Mesenchymal stem cell (in vitro differentiated cells and primary cell): Measurements from ENCODE around the gene IL1RAPL2.
"Not testable (repeated sequence)": the region's sequence is repeated elsewhere in the genome, so short reads cannot be mapped to it uniquely, and the experiment has no call there.

ENCODE experiments used
- DNase-seq: peaks from one replicate; pipeline ENCODE4 v3.0.0-alpha.2; 2013
- H2AFZ ChIP-seq: one replicate; pipeline ENCODE4 v1.6.1; 2013; ENCODE audit warnings: low read depth, mild to moderate bottlenecking, control low read depth, inconsistent platforms, low read length, moderate library complexity
- H2AK5ac ChIP-seq: 2 replicates; pipeline ENCODE4 v1.6.1; 2013; ENCODE audit warnings: low read length, moderate library complexity, mild to moderate bottlenecking, inconsistent platforms; ENCODE audit not compliant: severe bottlenecking
- H2BK120ac ChIP-seq: one replicate; pipeline ENCODE4 v1.6.1; 2013; ENCODE audit warnings: low read depth, mild to moderate bottlenecking, inconsistent platforms, low read length, moderate library complexity
- H2BK12ac ChIP-seq, 2 experiments: one replicate each; pipeline ENCODE4 v1.6.1; 2013; ENCODE audit warnings: inconsistent platforms in 2 of 2, low read length in 2 of 2, mild to moderate bottlenecking in 2 of 2, moderate library complexity in 2 of 2, control low read depth in 1 of 2
- H2BK15ac ChIP-seq: one replicate; pipeline ENCODE4 v1.6.1; 2013; ENCODE audit warnings: mild to moderate bottlenecking, low read depth, inconsistent platforms; ENCODE audit not compliant: poor library complexity, severe bottlenecking
- H2BK5ac ChIP-seq: 2 replicates; pipeline ENCODE4 v1.6.1; 2013; ENCODE audit warnings: low read depth, mild to moderate bottlenecking, low read length, control low read depth, inconsistent platforms; ENCODE audit not compliant: poor library complexity, severe bottlenecking
- H3K14ac ChIP-seq, 2 experiments: one replicate each; pipeline ENCODE4 v1.6.1; 2013; ENCODE audit warnings: inconsistent platforms in 2 of 2, low read length in 2 of 2, control low read depth in 1 of 2, mild to moderate bottlenecking in 1 of 2, moderate library complexity in 1 of 2
- H3K18ac ChIP-seq, 2 experiments: one replicate each; pipeline ENCODE4 v1.6.1; 2013; ENCODE audit warnings: inconsistent platforms in 2 of 2, low read length in 2 of 2, control low read depth in 1 of 2, low read depth in 1 of 2, mild to moderate bottlenecking in 1 of 2
- H3K23ac ChIP-seq, 2 experiments: one replicate each; pipeline ENCODE4 v1.6.1; 2013; ENCODE audit warnings: inconsistent platforms in 2 of 2, low read length in 2 of 2, mild to moderate bottlenecking in 2 of 2, moderate library complexity in 2 of 2, control low read depth in 1 of 2
- H3K27ac ChIP-seq: 2 replicates; pipeline ENCODE4 v1.5.1; 2013; ENCODE audit warnings: mild to moderate bottlenecking, moderate library complexity, low read length, control low read depth, inconsistent platforms; ENCODE audit not compliant: poor library complexity, severe bottlenecking
- H3K27me3 ChIP-seq, 2 experiments: 2 replicates each; pipeline versions ENCODE4 v1.6.1 to v1.7.0; 2013; ENCODE audit warnings: low read length in 2 of 2, mild to moderate bottlenecking in 2 of 2, moderate library complexity in 2 of 2, control low read depth in 1 of 2, inconsistent platforms in 1 of 2; ENCODE audit not compliant: control insufficient read depth in 1 of 2, insufficient read depth in 1 of 2
- H3K36me3 ChIP-seq, 2 experiments: 2 replicates each; pipeline versions ENCODE4 v1.6.1 to v1.7.0; 2013; ENCODE audit warnings: low read length in 2 of 2, control low read depth in 1 of 2, inconsistent platforms in 1 of 2, low read depth in 1 of 2, mild to moderate bottlenecking in 1 of 2; ENCODE audit not compliant: insufficient read depth in 2 of 2, control insufficient read depth in 1 of 2
- H3K4ac ChIP-seq, 2 experiments: one replicate each; pipeline ENCODE4 v1.6.1; 2013; ENCODE audit warnings: inconsistent platforms in 2 of 2, low read length in 2 of 2, mild to moderate bottlenecking in 2 of 2, moderate library complexity in 2 of 2, control low read depth in 1 of 2, low read depth in 1 of 2
- H3K4me1 ChIP-seq: 2 replicates; pipeline ENCODE4 v1.6.1; 2013; ENCODE audit warnings: low read depth, low read length, control low read depth; ENCODE audit not compliant: control insufficient read depth, insufficient read depth
- H3K4me2 ChIP-seq: 2 replicates; pipeline ENCODE4 v1.6.1; 2013; ENCODE audit warnings: low read length, mild to moderate bottlenecking, inconsistent platforms; ENCODE audit not compliant: poor library complexity, severe bottlenecking
- H3K4me3 ChIP-seq, 2 experiments: 2 replicates each; pipeline versions ENCODE4 v1.5.1 to v1.7.0; 2013; ENCODE audit warnings: low read length in 2 of 2, mild to moderate bottlenecking in 2 of 2, control low read depth in 1 of 2, low read depth in 1 of 2; ENCODE audit not compliant: insufficient read depth in 1 of 2
- H3K79me1 ChIP-seq: replicated peaks from 2 replicates; pipeline ENCODE4 v1.6.1; 2013; ENCODE audit warnings: mild to moderate bottlenecking, control low read depth, low read length, inconsistent platforms; ENCODE audit not compliant: poor library complexity, severe bottlenecking
- H3K9ac ChIP-seq: 2 replicates; pipeline ENCODE4 v1.7.0; 2013; ENCODE audit warnings: mild to moderate bottlenecking, low read length, moderate library complexity
- H3K9me3 ChIP-seq: 2 replicates; pipeline ENCODE4 v1.7.0; 2013; ENCODE audit warnings: mild to moderate bottlenecking, low read length; ENCODE audit not compliant: control insufficient read depth
- H4K8ac ChIP-seq: one replicate; pipeline ENCODE4 v1.6.1; 2013; ENCODE audit warnings: inconsistent platforms, mild to moderate bottlenecking, low read length, moderate library complexity
- H4K91ac ChIP-seq: one replicate; pipeline ENCODE4 v1.6.1; 2013; ENCODE audit warnings: mild to moderate bottlenecking, low read length, inconsistent platforms
- WGBS: methylation state at CpG from one replicate; pipeline ENCODE4 v1.1.7; 2013; ENCODE audit warnings: mixed read lengths; 5-methylcytosine and 5-hydroxymethylcytosine counted together

Gene IL1RAPL2

DNA sequence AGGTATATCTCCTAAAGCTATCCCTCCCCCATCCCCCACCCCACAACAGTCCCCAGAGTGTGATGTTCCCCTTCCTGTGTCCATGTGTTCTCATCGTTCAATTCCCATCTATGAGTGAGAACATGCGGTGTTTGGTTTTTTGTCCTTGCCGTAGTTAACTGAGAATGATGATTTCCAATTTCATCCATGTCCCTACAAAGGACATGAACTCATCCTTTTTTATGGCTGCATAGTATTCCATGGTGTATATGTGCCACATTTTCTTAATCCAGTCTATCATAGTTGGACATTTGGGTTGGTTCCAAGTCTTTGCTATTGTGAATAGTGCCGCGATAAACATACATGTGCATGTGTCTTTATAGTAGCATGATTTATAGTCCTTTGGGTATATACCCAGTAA, 348.7 kb downstream of the IL1RAPL2 start:
- H3K14ac ChIP-seq, H3K27ac ChIP-seq, H3K4ac ChIP-seq, H2AK5ac ChIP-seq, H3K79me1 ChIP-seq, H3K4me2 ChIP-seq, H3K9me3 ChIP-seq, H2BK5ac ChIP-seq, H2BK15ac ChIP-seq, H3K18ac ChIP-seq, H2BK120ac ChIP-seq, H3K9ac ChIP-seq, H3K23ac ChIP-seq, H2BK12ac ChIP-seq, DNase-seq, H4K91ac ChIP-seq, H3K4me1 ChIP-seq, H4K8ac ChIP-seq, H2AFZ ChIP-seq, H3K36me3 ChIP-seq, H3K4me3 ChIP-seq: not testable (repeated sequence)
- H3K27me3 ChIP-seq, result peaks cover 0 to 16% of the 10 kb centered on the region in 2 experiments
- WGBS, result 100% methylated on average over 1 of the region's 5 CpGs

DNA sequence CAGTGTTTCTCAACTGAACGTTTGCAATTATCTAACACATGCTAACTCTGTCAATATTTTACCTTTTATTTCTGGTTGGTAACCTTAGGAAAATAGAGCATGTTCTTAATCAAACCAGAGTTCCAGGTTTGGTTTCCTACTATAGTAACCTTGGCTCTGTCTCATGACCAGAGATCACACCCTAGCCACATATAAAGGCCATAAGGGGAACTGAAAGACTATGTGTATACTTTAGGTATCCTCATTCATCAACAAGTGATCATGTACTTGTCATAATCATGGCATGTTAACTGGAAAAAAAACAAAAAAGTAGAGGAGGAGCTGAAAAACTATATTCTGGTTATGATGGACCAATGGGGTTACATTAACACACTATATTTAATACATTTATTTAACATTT, 352.1 kb downstream of the IL1RAPL2 start:
- no peak overlapping the region for H4K8ac ChIP-seq
- H3K79me1 ChIP-seq, result no peaks in the 10 kb centered on the region
- H2AK5ac ChIP-seq, result no peak overlapping the region
- no peak overlapping the region for H3K4ac ChIP-seq
- H2BK15ac ChIP-seq, result no peak overlapping the region
- no CpG with 5 or more reads among the region's 1 CpG for WGBS
- H3K36me3 ChIP-seq, result no peaks in the 10 kb centered on the region
- H3K18ac ChIP-seq, result no peak overlapping the region
- no peak overlapping the region for H4K91ac ChIP-seq
- no peak overlapping the region for H3K4me3 ChIP-seq
- H3K14ac ChIP-seq, result no peak overlapping the region
- H3K9me3 ChIP-seq, result no peaks in the 10 kb centered on the region
- H3K9ac ChIP-seq, result no peak overlapping the region
- H2BK12ac ChIP-seq, result no peak overlapping the region
- no peak for DNase-seq
- peaks cover 0 to 8% of the 10 kb centered on the region in 2 experiments for H3K27me3 ChIP-seq
- H2BK5ac ChIP-seq, result no peak overlapping the region
- no peak overlapping the region for H3K27ac ChIP-seq
- no peak overlapping the region for H2AFZ ChIP-seq
- H3K4me2 ChIP-seq, result no peak overlapping the region
- no peak overlapping the region for H3K23ac ChIP-seq
- no peaks in the 10 kb centered on the region for H3K4me1 ChIP-seq
- H2BK120ac ChIP-seq, result no peak overlapping the region

DNA sequence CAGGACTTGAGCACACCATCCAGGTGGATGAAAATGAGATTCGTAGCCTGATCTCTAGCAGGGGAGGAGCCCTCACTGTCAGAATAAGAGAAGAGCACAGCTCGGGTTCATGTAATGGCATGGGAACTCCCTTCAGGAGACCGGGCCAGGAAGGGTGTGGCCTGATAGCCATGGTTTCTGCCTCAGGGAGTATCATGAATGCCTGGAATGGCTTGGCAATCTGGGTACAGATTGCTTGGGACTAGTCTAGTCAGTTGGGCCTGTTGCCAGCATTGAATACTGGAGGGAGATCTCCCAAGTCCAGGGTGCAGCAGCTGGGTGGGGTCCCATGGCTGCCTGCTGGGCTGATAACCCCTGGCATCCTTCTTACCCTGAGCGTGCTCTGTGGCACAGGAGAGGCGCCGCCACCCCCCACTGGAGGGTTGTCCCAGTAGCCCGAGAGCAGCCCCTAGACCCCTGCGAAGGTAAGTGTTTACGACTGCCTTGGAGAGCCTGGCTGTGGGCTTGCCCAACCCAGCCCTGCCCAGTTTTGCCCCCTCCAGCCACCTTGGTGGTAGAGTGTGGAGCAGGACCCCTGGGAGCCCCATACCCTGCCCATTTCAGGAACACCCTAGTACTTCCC, 355.7 kb downstream of the IL1RAPL2 start:
- Histone ChIP-seq H3K27ac (no peak overlapping the region), H3K9ac (no peak overlapping the region), H4K8ac (peak overlapping the region; percentile 28), H3K4me3 (peak overlapping the region in 1 of 2 experiments; percentile 17), H3K14ac (no peak overlapping the region), H3K27me3 (peaks cover 0 to 8% of the 10 kb centered on the region in 2 experiments), H2BK12ac (no peak overlapping the region), H2BK120ac (no peak overlapping the region), H2AK5ac (no peak overlapping the region), H3K23ac (no peak overlapping the region), H3K9me3 (no peaks in the 10 kb centered on the region), H2AFZ (no peak overlapping the region), H2BK5ac (no peak overlapping the region), H3K18ac (no peak overlapping the region), H3K36me3 (no peaks in the 10 kb centered on the region), H3K4ac (no peak overlapping the region), H3K4me2 (no peak overlapping the region), H3K79me1 (no peaks in the 10 kb centered on the region), H3K4me1 (no peaks in the 10 kb centered on the region), H4K91ac (no peak overlapping the region), H2BK15ac (no peak overlapping the region)
- no peak for DNase-seq
- WGBS, result 92% methylated on average over 5 of the region's 9 CpGs

DNA sequence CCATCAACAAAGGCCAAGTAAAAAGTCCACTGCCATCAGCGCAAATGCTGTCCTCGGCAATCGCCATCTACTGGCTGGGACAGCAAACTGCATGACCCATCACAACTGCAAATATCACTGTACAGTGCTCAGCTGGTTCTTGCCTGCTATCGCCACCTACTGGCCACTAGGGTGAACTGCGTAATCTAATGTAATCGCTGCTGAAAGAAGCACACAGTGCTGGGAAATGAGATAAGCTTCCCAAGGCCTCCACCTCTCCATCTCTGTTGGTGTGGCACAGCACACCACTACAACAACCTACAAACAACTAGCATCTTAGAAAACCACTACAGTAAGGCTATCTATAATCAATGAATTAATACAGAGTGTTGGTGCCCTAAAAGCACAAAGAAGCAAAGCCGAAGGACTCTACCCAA, 356.2 kb downstream of the IL1RAPL2 start:
- H3K9ac ChIP-seq, result no peak overlapping the region
- H4K91ac ChIP-seq, result no peak overlapping the region
- no peak overlapping the region for H2BK5ac ChIP-seq
- H2BK12ac ChIP-seq, result no peak overlapping the region
- peak; percentile 69 for DNase-seq
- H3K27me3 ChIP-seq, result peaks cover 0 to 8% of the 10 kb centered on the region in 2 experiments
- no peak overlapping the region for H2AFZ ChIP-seq
- H4K8ac ChIP-seq, result no peak overlapping the region
- H3K18ac ChIP-seq, result no peak overlapping the region
- no peaks in the 10 kb centered on the region for H3K4me1 ChIP-seq
- H3K4me2 ChIP-seq, result no peak overlapping the region
- no peak overlapping the region for H2BK15ac ChIP-seq
- H3K36me3 ChIP-seq, result no peaks in the 10 kb centered on the region
- H3K14ac ChIP-seq, result no peak overlapping the region
- H3K79me1 ChIP-seq, result no peaks in the 10 kb centered on the region
- H3K9me3 ChIP-seq, result no peaks in the 10 kb centered on the region
- no peak overlapping the region for H2BK120ac ChIP-seq
- no peak overlapping the region for H3K4me3 ChIP-seq
- H2AK5ac ChIP-seq, result no peak overlapping the region
- H3K23ac ChIP-seq, result no peak overlapping the region
- no peak overlapping the region for H3K4ac ChIP-seq
- WGBS, result 8% methylated on average over 6 of the region's 7 CpGs
- no peak overlapping the region for H3K27ac ChIP-seq
